ENCODE measurements around the gene UBAC1. TPM values are rescaled to one million over a fixed set of nuclear protein-coding genes. Genes with fewer than 3 reads are reported as not detected.

The UBAC1 gene
- total and polyA plus RNA-seq, 9 of the 15 experiments (the other 6 are each of a cell fraction or from before 2014, with no cell fraction given) = 94.0 to 399 (median 228) TPM

- intact Hi-C loops (cut with micrococcal nuclease) = no loop called here
- POLR2A ChIA-PET = interaction anchor here (1.9 to 3.7 kb wide), 2 partner anchors 12 to 13 kb away, joined by 7 to 16 read pairs; no protein-coding TSS in a partner anchor
- Histone ChIP-seq H3K9me1 (ENCODE audit: control insufficient read depth, insufficient read depth, low read length) (no peaks in the 10 kb centered on the region), H3K9ac (ENCODE audit: insufficient read depth in 1 of 2, low read depth in 2 of 2, low read length in 2 of 2) (peak overlapping the region in 1 of 2 experiments; percentile 35; a peak in 1 of 4 replicates), H3K27me3 (ENCODE audit: control insufficient read depth in 2 of 2, insufficient read depth in 2 of 2, low read length in 2 of 2) (no peaks in the 10 kb centered on the region), H3K4me1 (replicated peaks in 1 of 2; ENCODE audit: control insufficient read depth in 2 of 2, insufficient read depth in 2 of 2, low read length in 2 of 2) (peaks cover 29 to 57% of the 10 kb centered on the region in 2 experiments), H2AFZ (ENCODE audit: low read depth, low read length) (no peak overlapping the region), H3K9me3 (replicated peaks; ENCODE audit: control insufficient read depth, insufficient read depth, low read depth, low read length) (no peaks in the 10 kb centered on the region), H3K4me3 (no peak overlapping the region), H3K36me3 (ENCODE audit: control insufficient read depth, insufficient read depth, low read length) (peaks cover 98% of the 10 kb centered on the region), H4K20me1 (replicated peaks; ENCODE audit: control insufficient read depth, insufficient read depth, low read length) (peaks cover 39% of the 10 kb centered on the region; the same call in 1 of the 2 replicates), H3K4me2 (ENCODE audit: insufficient read depth, low read length) (no peak overlapping the region), H3K79me2 (ENCODE audit: control insufficient read depth, insufficient read depth, low read length) (peaks cover 98% of the 10 kb centered on the region), H3K27ac (ENCODE audit: extremely low read depth, low read depth, low read length) (no peak overlapping the region; the same call in 2 of the 3 replicates)
- DNase-seq (ENCODE audit: extremely low read depth in 1 of 4, low spot score in 3 of 4) (no peak), FAIRE-seq (no peak), ATAC-seq (no peak)
- WGBS (ENCODE audit: insufficient coverage, low coverage, missing lambda C conversion rate) = 94% methylated on average over 17 of the region's 18 CpGs
- CTCF ChIA-PET (ENCODE audit: low intra/inter-chr PET ratio) = no interaction called here
- in situ Hi-C loops (cut with MboI) = no loop called here
- BruUV-seq (replicated peaks) = no TSS peak
- TF ChIP-seq, protein P1, sequence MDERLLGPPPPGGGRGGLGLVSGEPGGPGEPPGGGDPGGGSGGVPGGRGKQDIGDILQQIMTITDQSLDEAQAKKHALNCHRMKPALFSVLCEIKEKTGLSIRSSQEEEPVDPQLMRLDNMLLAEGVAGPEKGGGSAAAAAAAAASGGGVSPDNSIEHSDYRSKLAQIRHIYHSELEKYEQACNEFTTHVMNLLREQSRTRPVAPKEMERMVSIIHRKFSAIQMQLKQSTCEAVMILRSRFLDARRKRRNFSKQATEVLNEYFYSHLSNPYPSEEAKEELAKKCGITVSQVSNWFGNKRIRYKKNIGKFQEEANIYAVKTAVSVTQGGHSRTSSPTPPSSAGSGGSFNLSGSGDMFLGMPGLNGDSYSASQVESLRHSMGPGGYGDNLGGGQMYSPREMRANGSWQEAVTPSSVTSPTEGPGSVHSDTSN (CRISPR knock-in tag; IDR thresholded peaks at IDR 0.05; ENCODE audit: low read depth) = no peak
- TF ChIP-seq, protein P1 (tag; conservative IDR thresholded peaks at IDR 0.05; ENCODE audit: low read depth) = no peak
- TF ChIP-seq SIRT6 (IDR thresholded peaks at IDR 0.05; ENCODE audit: low read depth, low read length) (no peak), PRMT5 (CRISPR knock-in tag; IDR thresholded peaks at IDR 0.05) (peak; percentile 0; the same call in 1 of the 2 replicates), ZBTB33 (CRISPR knock-in tag; IDR thresholded peaks at IDR 0.05) (peak; percentile 66), POLR2G (IDR thresholded peaks at IDR 0.05; ENCODE audit: low read depth, low read length) (peak; percentile 23; the same call in 1 of the 2 replicates), SNIP1 (IDR thresholded peaks at IDR 0.05; ENCODE audit: low read depth) (no peak), ZFP30 (CRISPR knock-in tag; IDR thresholded peaks at IDR 0.05; ENCODE audit: borderline replicate concordance) (no peak), KLF6 (CRISPR knock-in tag; IDR thresholded peaks at IDR 0.05; ENCODE audit: borderline replicate concordance) (no peak), SOX6 (IDR thresholded peaks at IDR 0.05) (no peak), ZNF609 (CRISPR knock-in tag; IDR thresholded peaks at IDR 0.05; ENCODE audit: borderline replicate concordance) (no peak), TSC22D4 (tag; IDR thresholded peaks at IDR 0.05) (no peak), ZSCAN32 (CRISPR knock-in tag; IDR thresholded peaks at IDR 0.05) (no peak)
These were observed 15.2 kb downstream of the UBAC1 start for GRCh38 chr9:135945969-135946368.
